Ovary (tissue), 10 donors: ENCODE data around the gene DNAJB4. TPM values are rescaled to one million over a fixed set of nuclear protein-coding genes. Genes with fewer than 3 reads are reported as not detected.

Source experiments
- DNase-seq, 5 donors: peaks; one replicate each; pipeline ENCODE4 v3.0.0-alpha.2; 2019 to 2020
- H3K27ac ChIP-seq, 2 donors: fragments of 200-600 bp; one replicate each; pipeline versions ENCODE4 v1.5.1 to v1.8.0; 2019 to 2022
- H3K27me3 ChIP-seq: fragments of 200-600 bp; one replicate; pipeline ENCODE4 v1.8.0; 2022
- H3K36me3 ChIP-seq: fragments of 200-600 bp; sonication (generic); one replicate; pipeline ENCODE4 v1.5.1; 2019
- H3K4me1 ChIP-seq: one replicate; pipeline ENCODE4 v1.8.1; 2013; ENCODE audit warnings: mild to moderate bottlenecking, moderate library complexity; ENCODE audit not compliant: insufficient read depth
- H3K4me3 ChIP-seq: fragments of 200-600 bp; sonication (generic); one replicate; pipeline ENCODE4 v1.5.1; 2017
- H3K9me3 ChIP-seq, 2 donors: fragments of 200-600 bp in 1 of 2; sonication (generic) in 1 of 2; one replicate each; pipeline versions ENCODE4 v1.5.1 to v1.8.1; 2013 to 2019; ENCODE audit warnings: mild to moderate bottlenecking in 1 of 2, moderate library complexity in 1 of 2
- CTCF ChIP-seq, 3 donors: fragments of 450-650 bp in 2 of 3; fragments of 200-600 bp in 1 of 3; IDR thresholded peaks; one replicate each; pipeline versions ENCODE4 v1.5.1 to v1.8.0; 2016 to 2022; ENCODE audit warnings: antibody characterized with exemption in 3 of 3, mild to moderate bottlenecking in 1 of 3
- EP300 ChIP-seq: sonication (generic); formaldehyde crosslinking; IDR thresholded peaks from one replicate; pipeline ENCODE4 v1.6.1; 2017; ENCODE audit warnings: antibody characterized with exemption
- POLR2A ChIP-seq: fragments of 450-650 bp; IDR thresholded peaks from one replicate; pipeline ENCODE4 v1.6.1; 2017; ENCODE audit warnings: antibody characterized with exemption, mild to moderate bottlenecking, moderate library complexity
- WGBS, 3 donors: extraction: QIAGEN DNeasy Blood & Tissue Kit in 1 of 3; methylation state at CpG; one replicate each; pipeline versions ENCODE4 v1.1.5 to v1.1.7; 2013 to 2017; 5-methylcytosine and 5-hydroxymethylcytosine counted together
- intact Hi-C, 4 donors: fragments of 100-400 bp; cut with DNase I; formaldehyde crosslinking; loops; one replicate each; pipeline versions ENCODE4 v1.11.0 to v1.15.1; 2022 to 2023
- long read RNA-seq, 3 donors: library from polyadenylated mRNA in 2 of 3; unstranded in 2 of 3; transcript quantifications; one replicate each; pipeline ENCODE4 v2.0.0 and lab custom pipeline, GENCODE V29; 2021 to 2026
- polyA plus RNA-seq, 2 donors: library from polyadenylated mRNA; stranded (reverse); fragments of 200-250 nt in 1 of 2; fragments of 350-450 nt in 1 of 2; fragmentation: Illumina TruSeq in 1 of 2; extraction: RNeasy Lipid Tissue Mini Kit (QIAGEN cat#74804) in 1 of 2; gene quantifications; one replicate each; pipeline ENCODE4 v1.2.3, GENCODE V29; 2013 to 2014
- total RNA-seq, 7 donors: library from RNA; depleted of rRNA in 2 of 7; stranded (reverse); fragments of >200 nt in 2 of 7; fragmentation: NEBNext Ultra II Directional in 3 of 7; extraction: Animal tissue kit (Norgen Biotek cat#: 25700) in 3 of 7; gene quantifications; one replicate each; pipeline versions ENCODE4 v1.1.0 to v1.2.4, GENCODE V29; 2016 to 2023
- donor health status: DM: no; HTN: no; CAD: no; lungs with moderate emphysema.
- donor health status: DM: no; HTN: no; CAD: no.
- donor health status: Bipolar disorder and iron deficiency.
- donor health status: DM: yes; HTN: yes; CAD: no.
- donor health status: DM: no; HTN: no; CAD: no.
- donor health status: DM: yes; HTN: yes; CAD: no.

DNAJB4 gene
- total RNA-seq: 10 to 100 TPM; 20.2 to 48.6 (median 23.8) TPM
- 10 to 100 TPM; 18.7 to 33.9 TPM for polyA plus RNA-seq
- long read RNA-seq, donor 1, transcript DNAJB4-201 (3 exons, 2,988 nt): major isoform, 8 of 19 reads
- long read RNA-seq, donor 1, transcript DNAJB4-206 (3 exons, 949 nt): minor isoform, 5 of 19 reads
- long read RNA-seq, donor 1, partial matches to known transcripts: 0 of 19 reads
- long read RNA-seq, donor 1, other reads (novel, unspliced or antisense): 6 of 19 reads
- long read RNA-seq, donor 2, transcript DNAJB4-201 (3 exons, 2,988 nt): major isoform, 5 of 10 reads
- long read RNA-seq, donor 2, partial matches to known transcripts: 0 of 10 reads
- long read RNA-seq, donor 2, other reads (novel, unspliced or antisense): 0 of 10 reads
- long read RNA-seq, donor 3, transcript DNAJB4-201 (3 exons, 2,988 nt): major isoform, 16 of 30 reads
- long read RNA-seq, donor 3, transcript DNAJB4-206 (3 exons, 949 nt): minor isoform, 7 of 30 reads
- long read RNA-seq, donor 3, partial matches to known transcripts: 1 of 30 reads
- long read RNA-seq, donor 3, other reads (novel, unspliced or antisense): 6 of 30 reads

- Histone ChIP-seq H3K27ac (peak within 1 kb of the TSS; percentile 72 to 84), H3K36me3 (no peaks in the 10 kb centered on the region), H3K4me3 (peak within 1 kb of the TSS; percentile 64), H3K27me3 (no peaks in the 10 kb centered on the region), H3K4me1 (no peaks in the 10 kb centered on the region), H3K9me3 (no peaks in the 10 kb centered on the region)
- intact Hi-C loops: loop anchor here in 1 of 4 donors (2.0 kb wide), 1 partner anchor 26 kb away; the partner anchor contains the start of gene FUBP1
- 1% methylated on average over 12 of the region's 12 CpGs for WGBS, 3 donors
- TF ChIP-seq POLR2A (peak; percentile 87), EP300 (no peak), CTCF (IDR thresholded peaks at IDR 0.05) (no peak)
- DNase-seq: peak in 4 of 5 donors; percentile 39 to 84 (median 68)
These were observed at the start of gene DNAJB4 for GRCh38 chr1:78004719-78005447. Gene DNAJB4 (plus strand): TSS chr1:78004939. CDS start chr1:78005111, 172 bp downstream.

GRCh38 chr1:77955709-77956108, 49.0 kb upstream of the DNAJB4 start:
- no peak for DNase-seq
- Histone ChIP-seq H3K27ac (no peak overlapping the region), H3K4me3 (no peak overlapping the region), H3K36me3 (no peaks in the 10 kb centered on the region), H3K9me3 (no peaks in the 10 kb centered on the region), H3K27me3 (no peaks in the 10 kb centered on the region), H3K4me1 (peaks cover 2% of the 10 kb centered on the region)
- 79 to 88% (median 86%) methylated on average over 3 of the region's 3 CpGs for WGBS, 3 donors
- intact Hi-C loops: no loop called here
- no peak for TF ChIP-seq EP300
- no peak for TF ChIP-seq POLR2A
- TF ChIP-seq CTCF (IDR thresholded peaks at IDR 0.05): no peak

- WGBS, 3 donors: 20 to 42% (median 30%) methylated on average over 3 of the region's 3 CpGs
- no peaks in the 10 kb centered on the region for H3K27me3 ChIP-seq
- H3K4me3 ChIP-seq: no peak overlapping the region
- H3K27ac ChIP-seq: no peak overlapping the region
- H3K4me1 ChIP-seq: peaks cover 2% of the 10 kb centered on the region
- no peaks in the 10 kb centered on the region for H3K9me3 ChIP-seq
- H3K36me3 ChIP-seq: no peaks in the 10 kb centered on the region
- intact Hi-C loops: no loop called here
- TF ChIP-seq EP300 (no peak), CTCF (IDR thresholded peaks at IDR 0.05) (no peak), POLR2A (no peak)
- DNase-seq: peak in 1 of 5 donors; percentile 31
These were observed 48.3 kb upstream of the DNAJB4 start for GRCh38 chr1:77956464-77956863.

- no peak for DNase-seq
- no peaks in the 10 kb centered on the region for H3K9me3 ChIP-seq
- peaks cover 2% of the 10 kb centered on the region for H3K4me1 ChIP-seq
- H3K4me3 ChIP-seq: no peak overlapping the region
- no peak overlapping the region for H3K27ac ChIP-seq
- intact Hi-C loops: no loop called here
- no peaks in the 10 kb centered on the region for H3K27me3 ChIP-seq
- H3K36me3 ChIP-seq: no peaks in the 10 kb centered on the region
- TF ChIP-seq EP300 (no peak), CTCF (IDR thresholded peaks at IDR 0.05) (no peak), POLR2A (no peak)
These were observed 46.3 kb upstream of the DNAJB4 start for GRCh38 chr1:77958391-77958790.
